MM.1S (cell line): Measurements from ENCODE around the gene FLII.

Experiments
- DNase-seq: peaks from one replicate; pipeline ENCODE4 v3.0.0-alpha.2; 2015
- H2AFZ ChIP-seq: fragments of 300-600 bp; sonication (generic); 2 replicates; pipeline ENCODE4 v1.6.0; 2016; ENCODE audit warnings: antibody characterized with exemption, low read length
- H3F3A ChIP-seq: fragments of 300-600 bp; sonication (generic); 2 replicates; pipeline ENCODE4 v1.6.1; 2016; ENCODE audit warnings: mild to moderate bottlenecking, antibody characterized with exemption, low read length, moderate library complexity, mixed read lengths; ENCODE audit not compliant: insufficient read depth
- H3K27ac ChIP-seq: fragments of 300-600 bp; sonication (generic); 2 replicates; pipeline ENCODE4 v1.5.1; 2016; ENCODE audit warnings: mild to moderate bottlenecking, low read length
- H3K27me3 ChIP-seq: fragments of 300-600 bp; sonication (generic); replicated peaks from 2 replicates; pipeline ENCODE4 v1.6.0; 2016; ENCODE audit warnings: low read length; ENCODE audit not compliant: insufficient read depth
- H3K36me3 ChIP-seq: fragments of 300-600 bp; sonication (generic); replicated peaks from 2 replicates; pipeline ENCODE4 v1.6.1; 2016; ENCODE audit warnings: mild to moderate bottlenecking, low read length, mixed read lengths; ENCODE audit not compliant: insufficient read depth
- H3K4me1 ChIP-seq: fragments of 300-600 bp; sonication (generic); 2 replicates; pipeline ENCODE4 v1.6.1; 2016; ENCODE audit warnings: low read length, mixed read lengths
- H3K4me2 ChIP-seq: fragments of 300-600 bp; sonication (generic); 2 replicates; pipeline ENCODE4 v1.6.0; 2016; ENCODE audit warnings: low read depth, low read length
- H3K4me3 ChIP-seq: fragments of 300-600 bp; sonication (generic); 2 replicates; pipeline ENCODE4 v1.5.1; 2016; ENCODE audit warnings: low read length, mixed read lengths
- H3K79me2 ChIP-seq: fragments of 300-600 bp; sonication (generic); 2 replicates; pipeline ENCODE4 v1.6.1; 2016; ENCODE audit warnings: mixed run types, low read length, mixed read lengths
- H3K9ac ChIP-seq: fragments of 300-600 bp; sonication (generic); 2 replicates; pipeline ENCODE4 v1.6.1; 2016; ENCODE audit warnings: low read length, mixed read lengths
- H3K9me2 ChIP-seq: fragments of 300-600 bp; sonication (generic); replicated peaks from 2 replicates; pipeline ENCODE4 v1.6.1; 2016; ENCODE audit warnings: mild to moderate bottlenecking, low read length, mixed read lengths; ENCODE audit not compliant: insufficient read depth
- H3K9me3 ChIP-seq: fragments of 300-600 bp; sonication (generic); replicated peaks from 2 replicates; pipeline ENCODE4 v1.6.1; 2016; ENCODE audit warnings: mild to moderate bottlenecking, low read length, mixed read lengths; ENCODE audit not compliant: insufficient read depth
- H4K20me1 ChIP-seq: fragments of 300-600 bp; sonication (generic); 2 replicates; pipeline ENCODE4 v1.6.1; 2016; ENCODE audit warnings: mild to moderate bottlenecking, low read length, moderate library complexity, mixed read lengths; ENCODE audit not compliant: insufficient read depth
- CTCF ChIP-seq: fragments of 300-600 bp; sonication (generic); IDR thresholded peaks from 2 replicates; pipeline ENCODE4 v1.5.1; 2016; ENCODE audit warnings: antibody characterized with exemption, low read length, mixed read lengths
- EZH2 ChIP-seq: fragments of 300-600 bp; sonication (generic); optimal IDR thresholded peaks from 2 replicates; pipeline ENCODE3; 2017; ENCODE audit warnings: low read depth, mild to moderate bottlenecking, antibody characterized with exemption, low read length, mixed read lengths
- EZH2phosphoT487 ChIP-seq: fragments of 300-600 bp; sonication (generic); IDR thresholded peaks from 2 replicates; pipeline ENCODE4 v1.6.1; 2018; ENCODE audit warnings: antibody characterized with exemption, low read length

The FLII gene

GRCh38 chr17:18259621-18260331 is 1.2 kb upstream of the FLII start:
- no peaks in the 10 kb centered on the region for H3K9me3 ChIP-seq
- peak overlapping the region; percentile 77 for H3K4me2 ChIP-seq
- DNase-seq = no peak
- peaks cover 47% of the 10 kb centered on the region for H3K79me2 ChIP-seq
- H3K4me1 ChIP-seq = peaks cover 23% of the 10 kb centered on the region
- peaks cover 16% of the 10 kb centered on the region for H4K20me1 ChIP-seq
- peak overlapping the region; percentile 92 for H2AFZ ChIP-seq
- no peaks in the 10 kb centered on the region for H3K27me3 ChIP-seq
- H3K9me2 ChIP-seq = no peaks in the 10 kb centered on the region
- TF ChIP-seq CTCF = no peak
- no peak for TF ChIP-seq EZH2phosphoT487
- TF ChIP-seq EZH2 = no peak
- no peaks in the 10 kb centered on the region for H3K36me3 ChIP-seq
- peak overlapping the region; percentile 72; the same call in 1 of the 2 replicates for H3K27ac ChIP-seq
- peak overlapping the region; percentile 91 for H3K4me3 ChIP-seq
- H3F3A ChIP-seq = peaks cover 29% of the 10 kb centered on the region
- peak overlapping the region; percentile 75 for H3K9ac ChIP-seq

GRCh38 chr17:18257982-18258355 is 569 bp downstream of the FLII start:
- no peak for TF ChIP-seq EZH2
- no peak for TF ChIP-seq EZH2phosphoT487
- TF ChIP-seq CTCF = no peak; the same call in 1 of the 2 replicates
- Histone ChIP-seq H3F3A (peaks cover 29% of the 10 kb centered on the region), H3K79me2 (peaks cover 47% of the 10 kb centered on the region), H3K36me3 (no peaks in the 10 kb centered on the region), H4K20me1 (peaks cover 16% of the 10 kb centered on the region), H3K27ac (peak overlapping the region; percentile 75), H3K9ac (peak overlapping the region; percentile 88), H3K4me3 (peak overlapping the region; percentile 83), H3K9me2 (no peaks in the 10 kb centered on the region), H3K9me3 (no peaks in the 10 kb centered on the region), H2AFZ (peak overlapping the region; percentile 86), H3K27me3 (no peaks in the 10 kb centered on the region), H3K4me1 (peaks cover 23% of the 10 kb centered on the region), H3K4me2 (peak overlapping the region; percentile 99)
- peak; percentile 56 for DNase-seq

- Histone ChIP-seq H3K4me2 (peak overlapping the region; percentile 99), H3K27me3 (no peaks in the 10 kb centered on the region), H3K79me2 (peaks cover 42% of the 10 kb centered on the region), H4K20me1 (peaks cover 16% of the 10 kb centered on the region), H3K9me2 (no peaks in the 10 kb centered on the region), H3K9me3 (no peaks in the 10 kb centered on the region), H3K4me3 (peak overlapping the region; percentile 83), H2AFZ (peak overlapping the region; percentile 86), H3K4me1 (peaks cover 23% of the 10 kb centered on the region), H3F3A (peaks cover 29% of the 10 kb centered on the region), H3K9ac (peak overlapping the region; percentile 88; the same call in 1 of the 2 replicates), H3K36me3 (no peaks in the 10 kb centered on the region), H3K27ac (peak overlapping the region; percentile 75)
- no peak for TF ChIP-seq CTCF
- TF ChIP-seq EZH2 = no peak
- no peak for TF ChIP-seq EZH2phosphoT487
- peak; percentile 72 for DNase-seq
Observed at GRCh38 chr17:18257268-18257981, 1.1 kb downstream of the FLII start.
